ENCODE results near the gene TRIM7.

- TF ChIP-seq ZBTB7A (IDR thresholded peaks at IDR 0.05; ENCODE audit: low read depth) (no peak), RAD21 (IDR thresholded peaks at IDR 0.05; ENCODE audit: low read depth) (peak; percentile 25; the same call in 1 of the 2 replicates), TCF12 (IDR thresholded peaks at IDR 0.05; ENCODE audit: low read depth) (no peak), FOXM1 (IDR thresholded peaks at IDR 0.05; ENCODE audit: borderline replicate concordance, low read depth) (no peak), NFIC (IDR thresholded peaks at IDR 0.05) (no peak), REST (IDR thresholded peaks at IDR 0.05; ENCODE audit: low read depth) (no peak), EP300 (IDR thresholded peaks at IDR 0.05; ENCODE audit: borderline replicate concordance) (no peak), YY1 (IDR thresholded peaks at IDR 0.05; ENCODE audit: low read depth) (no peak), MAX (IDR thresholded peaks at IDR 0.05) (no peak), TAF1 (IDR thresholded peaks at IDR 0.05; ENCODE audit: low read depth) (no peak), CREB1 (IDR thresholded peaks at IDR 0.05; ENCODE audit: low read depth) (no peak), EGR1 (IDR thresholded peaks at IDR 0.05) (no peak)
Measured at GRCh38 chr5:181151146-181151545, 53.9 kb downstream of the TRIM7 start.
